HG03378 (cell line): ENCODE measurements around the gene HK1.
"Not testable (repeated sequence)": the region's sequence is repeated elsewhere in the genome, so short reads cannot be mapped to it uniquely, and the experiment has no call there.

Source experiments
- ATAC-seq: cut with Tn5 transposase; IDR thresholded peaks from one replicate; pipeline ENCODE4 v1.9.1; 2021; ENCODE audit warnings: mild to moderate bottlenecking, moderate library complexity; ENCODE audit not compliant: unreplicated experiment

The HK1 gene

GRCh38 chr10:69326692-69327091 lies 48.4 kb downstream of the HK1 start:
- no peak for ATAC-seq

GRCh38 chr10:69327463-69328379 lies 49.4 kb downstream of the HK1 start:
- ATAC-seq = peak; percentile 79

- ATAC-seq = peak; percentile 6
Measured at GRCh38 chr10:69328380-69328735, 50.1 kb downstream of the HK1 start.

- ATAC-seq = not testable (repeated sequence)
Measured at GRCh38 chr10:69328888-69329287, 50.6 kb downstream of the HK1 start.

GRCh38 chr10:69329721-69330178 lies 51.5 kb downstream of the HK1 start:
- ATAC-seq = no peak

GRCh38 chr10:69331161-69331560 lies 52.9 kb downstream of the HK1 start:
- no peak for ATAC-seq

GRCh38 chr10:69332278-69333010 lies 54.1 kb downstream of the HK1 start:
- ATAC-seq = no peak

- ATAC-seq = no peak
Measured at GRCh38 chr10:69333205-69333604, 54.9 kb downstream of the HK1 start.

- ATAC-seq = not testable (repeated sequence)
Measured at GRCh38 chr10:69333865-69334301, 55.6 kb downstream of the HK1 start.

- no peak for ATAC-seq
Measured at GRCh38 chr10:69334302-69335062, 56.2 kb downstream of the HK1 start.

- no peak for ATAC-seq
Measured at GRCh38 chr10:69335063-69335587, 56.8 kb downstream of the HK1 start.

GRCh38 chr10:69335613-69336012 lies 57.3 kb downstream of the HK1 start:
- no peak for ATAC-seq

GRCh38 chr10:69336952-69337295 lies 58.6 kb downstream of the HK1 start:
- ATAC-seq = no peak

- no peak for ATAC-seq
Measured at GRCh38 chr10:69337296-69338132, 59.2 kb downstream of the HK1 start.

- ATAC-seq = no peak
Measured at GRCh38 chr10:69338133-69338456, 59.8 kb downstream of the HK1 start.

- ATAC-seq = no peak
Measured at GRCh38 chr10:69338547-69339450, 60.5 kb downstream of the HK1 start.

GRCh38 chr10:69340695-69341094 lies 62.4 kb downstream of the HK1 start:
- ATAC-seq = no peak

GRCh38 chr10:69343905-69344304 lies 65.6 kb downstream of the HK1 start:
- ATAC-seq = no peak

- ATAC-seq = no peak
Measured at GRCh38 chr10:69344591-69345252, 66.4 kb downstream of the HK1 start.
